Brain microvascular endothelial cell (primary cell): ENCODE measurements around the gene HOMER3.

ENCODE experiments used
- DNase-seq: peaks from one replicate; pipeline ENCODE4 v3.0.0-alpha.2; 2020
- H3K27ac ChIP-seq: fragments of 250-450 bp; sonication (Bioruptor Pico); 2 replicates; pipeline ENCODE4 v1.5.1; 2020; ENCODE audit warnings: mild to moderate bottlenecking, moderate library complexity
- H3K27me3 ChIP-seq: fragments of 250-450 bp; sonication (Bioruptor Pico); replicated peaks from 2 replicates; pipeline ENCODE4 v1.5.1; 2020; ENCODE audit warnings: mild to moderate bottlenecking
- H3K36me3 ChIP-seq: fragments of 250-450 bp; sonication (Bioruptor Pico); replicated peaks from 2 replicates; pipeline ENCODE4 v1.5.1; 2020; ENCODE audit warnings: mild to moderate bottlenecking
- H3K4me3 ChIP-seq: 2 replicates; pipeline ENCODE4 v1.5.1; 2011; ENCODE audit warnings: low read depth, mild to moderate bottlenecking, control low read depth, low read length, moderate library complexity
- CTCF ChIP-seq: IDR thresholded peaks from 2 replicates; pipeline ENCODE4 v1.5.1; 2011; ENCODE audit warnings: low read depth, mild to moderate bottlenecking, moderate library complexity, low read length, control low read depth, inconsistent platforms; ENCODE audit errors: missing control alignments
- in situ Hi-C: cut with HindIII; loops from 2 replicates; pipeline ENCODE4 v1.10.0; 2017; ENCODE audit warnings: low sequenced_read_pairs, low pct_ligation_motif_present

HOMER3 gene

GRCh38 chr19:18951721-18952281 is 10.8 kb upstream of the HOMER3 start:
- DNase-seq: no peak
- in situ Hi-C loops: no loop called here

GRCh38 chr19:18949858-18950257 is 8.8 kb upstream of the HOMER3 start:
- no peak for DNase-seq
- in situ Hi-C loops: no loop called here
- H3K27me3 ChIP-seq: no peaks in the 10 kb centered on the region
- no peaks in the 10 kb centered on the region for H3K36me3 ChIP-seq
- H3K4me3 ChIP-seq: no peak overlapping the region
- no peak for TF ChIP-seq CTCF
- no peak overlapping the region for H3K27ac ChIP-seq

More at GRCh38 chr19:18951721-18952281, 10.8 kb upstream of the HOMER3 start:
- no peak overlapping the region for H3K4me3 ChIP-seq
- H3K27me3 ChIP-seq: no peaks in the 10 kb centered on the region
- H3K27ac ChIP-seq: no peak overlapping the region
- TF ChIP-seq CTCF: no peak
- H3K36me3 ChIP-seq: no peaks in the 10 kb centered on the region

- in situ Hi-C loops: no loop called here
- no peaks in the 10 kb centered on the region for H3K27me3 ChIP-seq
- no peak overlapping the region for H3K27ac ChIP-seq
- H3K36me3 ChIP-seq: no peaks in the 10 kb centered on the region
- no peak for TF ChIP-seq CTCF
- DNase-seq: no peak
- H3K4me3 ChIP-seq: no peak overlapping the region
These were observed 7.9 kb upstream of the HOMER3 start for GRCh38 chr19:18948976-18949356.

GRCh38 chr19:18948075-18948975 is 7.3 kb upstream of the HOMER3 start:
- Histone ChIP-seq H3K4me3 (no peak overlapping the region), H3K36me3 (no peaks in the 10 kb centered on the region), H3K27me3 (no peaks in the 10 kb centered on the region), H3K27ac (no peak overlapping the region)
- no peak for DNase-seq
- no peak for TF ChIP-seq CTCF
- in situ Hi-C loops: no loop called here

GRCh38 chr19:18946918-18947317 is 5.9 kb upstream of the HOMER3 start:
- no peaks in the 10 kb centered on the region for H3K27me3 ChIP-seq
- no peak for TF ChIP-seq CTCF
- no peak overlapping the region for H3K27ac ChIP-seq
- H3K4me3 ChIP-seq: no peak overlapping the region
- in situ Hi-C loops: no loop called here
- DNase-seq: no peak
- no peaks in the 10 kb centered on the region for H3K36me3 ChIP-seq

GRCh38 chr19:18946335-18946734 is 5.3 kb upstream of the HOMER3 start:
- Histone ChIP-seq H3K36me3 (no peaks in the 10 kb centered on the region), H3K4me3 (no peak overlapping the region), H3K27ac (no peak overlapping the region), H3K27me3 (no peaks in the 10 kb centered on the region)
- in situ Hi-C loops: no loop called here
- no peak for TF ChIP-seq CTCF
- DNase-seq: no peak
